Tibial nerve (tissue), 3 donors: Measurements from ENCODE around the gene PARN.

Experiments
- POLR2A ChIP-seq, 2 donors: fragments of 450-650 bp; IDR thresholded peaks; one replicate each; pipeline ENCODE4 v1.6.1; 2017; ENCODE audit warnings: antibody characterized with exemption in 2 of 2, mild to moderate bottlenecking in 2 of 2, moderate library complexity in 2 of 2
- TF ChIP-seq, protein P1 (sequence below), 5 experiments: fragments of 200-600 bp in 3 of 5; fragments of 450-650 bp in 2 of 5; sonication (generic) in 3 of 5; IDR thresholded peaks; one replicate each; pipeline ENCODE4 v1.5.1; 2016 to 2019; ENCODE audit warnings: antibody characterized with exemption in 5 of 5, mild to moderate bottlenecking in 3 of 5, moderate library complexity in 2 of 5

DNA sequence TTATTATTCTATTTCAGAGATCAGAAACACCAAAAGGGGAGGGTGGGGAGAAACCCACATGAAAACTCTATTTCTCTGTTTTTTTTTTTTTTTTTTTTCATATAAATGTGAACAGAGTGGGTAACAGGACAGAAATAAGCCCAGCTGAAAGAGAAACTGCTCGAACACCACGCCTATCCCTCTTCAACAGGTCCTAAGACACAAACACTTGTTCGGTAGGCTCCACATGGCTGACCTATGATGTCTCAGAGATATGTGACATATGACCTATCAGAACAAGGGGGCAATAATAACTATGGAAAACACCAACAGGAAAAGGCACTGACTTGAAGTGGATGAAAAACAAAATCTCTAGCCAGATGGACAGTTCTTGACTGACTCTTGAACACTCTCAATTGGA lies 44.8 kb downstream of the PARN start:
- TF ChIP-seq POLR2A (IDR thresholded peaks at IDR 0.05), result no peak
- TF ChIP-seq, protein P1, sequence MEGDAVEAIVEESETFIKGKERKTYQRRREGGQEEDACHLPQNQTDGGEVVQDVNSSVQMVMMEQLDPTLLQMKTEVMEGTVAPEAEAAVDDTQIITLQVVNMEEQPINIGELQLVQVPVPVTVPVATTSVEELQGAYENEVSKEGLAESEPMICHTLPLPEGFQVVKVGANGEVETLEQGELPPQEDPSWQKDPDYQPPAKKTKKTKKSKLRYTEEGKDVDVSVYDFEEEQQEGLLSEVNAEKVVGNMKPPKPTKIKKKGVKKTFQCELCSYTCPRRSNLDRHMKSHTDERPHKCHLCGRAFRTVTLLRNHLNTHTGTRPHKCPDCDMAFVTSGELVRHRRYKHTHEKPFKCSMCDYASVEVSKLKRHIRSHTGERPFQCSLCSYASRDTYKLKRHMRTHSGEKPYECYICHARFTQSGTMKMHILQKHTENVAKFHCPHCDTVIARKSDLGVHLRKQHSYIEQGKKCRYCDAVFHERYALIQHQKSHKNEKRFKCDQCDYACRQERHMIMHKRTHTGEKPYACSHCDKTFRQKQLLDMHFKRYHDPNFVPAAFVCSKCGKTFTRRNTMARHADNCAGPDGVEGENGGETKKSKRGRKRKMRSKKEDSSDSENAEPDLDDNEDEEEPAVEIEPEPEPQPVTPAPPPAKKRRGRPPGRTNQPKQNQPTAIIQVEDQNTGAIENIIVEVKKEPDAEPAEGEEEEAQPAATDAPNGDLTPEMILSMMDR (IDR thresholded peaks at IDR 0.05), result no peak
